A549 (cell line): ENCODE results near the gene UNC5C. TPM values are rescaled to one million over a fixed set of nuclear protein-coding genes. Genes with fewer than 3 reads are reported as not detected.

Experiments used
- ATAC-seq, 2 experiments: fragments of 200-7000 bp in 1 of 2; fragments of >200 bp in 1 of 2; cut with Nextera tagmentation in 1 of 2; cut with Tn5 transposase in 1 of 2; 3 replicates each; pipeline versions ENCODE4 v1.8.0 to v1.9.1; 2018 to 2020; ENCODE audit warnings: mild to moderate bottlenecking in 1 of 2, moderate library complexity in 1 of 2
- CTCF ChIA-PET: fragments of 300-600 bp; sonication (Branson Sonifier 250); formaldehyde crosslinking; extraction: SDS; loops from one replicate; lab custom pipeline; 2021; ENCODE audit warnings: antibody characterized with exemption, inconsistent platforms; lab: Yijun Ruan, JAX
- POLR2A ChIA-PET: fragments of 350-600 bp; formaldehyde crosslinking; extraction: SDS; loops from one replicate; lab custom pipeline; 2021; ENCODE audit warnings: antibody characterized with exemption, inconsistent platforms; lab: Yijun Ruan, JAX
- DNase-seq, 2 experiments: peaks; one replicate each; pipeline versions ENCODE4 v3.0.0 to v3.0.0-alpha.2; 2011 to 2016; ENCODE audit warnings: low read depth in 1 of 2, low spot score in 1 of 2
- FAIRE-seq: peaks from 2 replicates; lab custom pipeline; 2011; peaks lifted over from hg19 to GRCh38; lab: Jason Lieb, UNC
- H3K27ac ChIP-seq, 2 experiments: fragments of >200 bp; sonication (Bioruptor Twin); formaldehyde crosslinking; 3 replicates each; pipeline ENCODE4 v1.5.1; 2016 to 2017
- H3K4me1 ChIP-seq: fragments of >200 bp; sonication (Bioruptor Twin); formaldehyde crosslinking; 3 replicates; pipeline ENCODE4 v1.6.1; 2016
- H3K4me2 ChIP-seq: fragments of >200 bp; sonication (Bioruptor Twin); formaldehyde crosslinking; 3 replicates; pipeline ENCODE4 v1.6.1; 2016
- H3K4me3 ChIP-seq: fragments of >200 bp; sonication (Bioruptor Twin); formaldehyde crosslinking; 3 replicates; pipeline ENCODE4 v1.5.1; 2016
- H3K9me3 ChIP-seq: fragments of >200 bp; sonication (Bioruptor Twin); formaldehyde crosslinking; 3 replicates; pipeline ENCODE4 v1.6.1; 2016
- CBX2 ChIP-seq: fragments of 200-600 bp; sonication (generic); IDR thresholded peaks from 2 replicates; pipeline ENCODE4 v1.6.1; 2016; ENCODE audit warnings: low read depth, mild to moderate bottlenecking, borderline replicate concordance
- CBX8 ChIP-seq: fragments of 200-600 bp; sonication (generic); IDR thresholded peaks from 2 replicates; pipeline ENCODE4 v1.6.1; 2016
- CHD2 ChIP-seq: fragments of 150-350 bp; IDR thresholded peaks from 2 replicates; pipeline ENCODE4 v1.6.1; 2014; ENCODE audit warnings: low read length; ENCODE audit not compliant: partially characterized antibody
- EHMT2 ChIP-seq: fragments of 200-600 bp; sonication (generic); IDR thresholded peaks from 2 replicates; pipeline ENCODE4 v1.6.1; 2016; ENCODE audit warnings: antibody characterized with exemption, low read depth, mild to moderate bottlenecking, moderate library complexity
- EP300 ChIP-seq, 2 experiments: fragments of >200 bp; sonication (Bioruptor Twin); formaldehyde crosslinking; IDR thresholded peaks; 2 replicates in 1 of 2; 3 replicates in 1 of 2; pipeline ENCODE4 v1.6.1; 2016 to 2017
- FOSL2 ChIP-seq, 2 experiments: fragments of 450-650 bp in 1 of 2; fragments of >200 bp in 1 of 2; sonication (Bioruptor Twin) in 1 of 2; formaldehyde crosslinking; IDR thresholded peaks; 2 replicates each; pipeline versions ENCODE4 v1.5.0 to v1.6.1; 2016 to 2020; ENCODE audit warnings: mild to moderate bottlenecking in 1 of 2, moderate library complexity in 1 of 2
- FOXS1 ChIP-seq: fragments of 250-450 bp; sonication (Bioruptor Pico); IDR thresholded peaks from 2 replicates; pipeline ENCODE4 v1.5.0; 2020; ENCODE audit warnings: mild to moderate bottlenecking, moderate library complexity
- GATA3 ChIP-seq: IDR thresholded peaks from 2 replicates; pipeline ENCODE4 v1.6.1; 2012; ENCODE audit warnings: borderline replicate concordance
- HDAC2 ChIP-seq: fragments of 200-600 bp; sonication (generic); IDR thresholded peaks from 2 replicates; pipeline ENCODE4 v1.6.1; 2016
- JUN ChIP-seq, 2 experiments: fragments of >200 bp; sonication (Bioruptor Twin); formaldehyde crosslinking; IDR thresholded peaks; 2 replicates in 1 of 2; 3 replicates in 1 of 2; pipeline ENCODE4 v1.6.1; 2016 to 2017
- KDM5A ChIP-seq: fragments of 200-600 bp; sonication (generic); IDR thresholded peaks from 2 replicates; pipeline ENCODE4 v1.6.1; 2016; ENCODE audit warnings: antibody characterized with exemption, mild to moderate bottlenecking
- NFE2L2 ChIP-seq: fragments of 150-350 bp; conservative IDR thresholded peaks from 2 replicates; pipeline ENCODE4 v1.6.1; 2014; ENCODE audit warnings: low read length
- NR3C1 ChIP-seq: fragments of >200 bp; sonication (Bioruptor Twin); formaldehyde crosslinking; IDR thresholded peaks from 3 replicates; pipeline ENCODE4 v1.6.1; 2017
- POLR2A ChIP-seq: IDR thresholded peaks from 2 replicates; pipeline ENCODE4 v1.6.1; 2012; ENCODE audit warnings: mild to moderate bottlenecking, low read length
- POLR2AphosphoS2 ChIP-seq: conservative IDR thresholded peaks from 2 replicates; pipeline ENCODE4 v1.6.1; 2012; ENCODE audit warnings: low read length, improper control_type of control experiment, inconsistent platforms
- RARB ChIP-seq: fragments of 250-450 bp; sonication (Bioruptor Pico); IDR thresholded peaks from 2 replicates; pipeline ENCODE4 v1.8.0; 2021; ENCODE audit warnings: mild to moderate bottlenecking, moderate library complexity
- SMC3 ChIP-seq: fragments of >200 bp; sonication (Bioruptor Twin); formaldehyde crosslinking; IDR thresholded peaks from 3 replicates; pipeline ENCODE4 v1.6.1; 2018; ENCODE audit warnings: inconsistent platforms
- SREBF2 ChIP-seq: fragments of 450-650 bp; IDR thresholded peaks from 2 replicates; pipeline ENCODE4 v1.6.1; 2014; ENCODE audit warnings: mild to moderate bottlenecking, moderate library complexity
- TP53 ChIP-seq: fragments of 250-450 bp; sonication (Bioruptor Pico); IDR thresholded peaks from 2 replicates; pipeline ENCODE4 v1.5.0; 2021; ENCODE audit warnings: mild to moderate bottlenecking, moderate library complexity
- ZC3H11A ChIP-seq: fragments of 450-650 bp; IDR thresholded peaks from 2 replicates; pipeline ENCODE4 v1.6.1; 2014; ENCODE audit warnings: antibody characterized with exemption, mild to moderate bottlenecking
- ZNF302 ChIP-seq: fragments of 250-450 bp; sonication (Bioruptor Pico); IDR thresholded peaks from 2 replicates; pipeline ENCODE4 v1.9.0; 2021; ENCODE audit warnings: inconsistent platforms, mild to moderate bottlenecking, moderate library complexity
- WGBS: methylation state at CpG from one replicate; pipeline ENCODE4 v1.1.6; 2017; ENCODE audit errors: missing lambda C conversion rate; 5-methylcytosine and 5-hydroxymethylcytosine counted together
- polyA plus RNA-seq, 4 experiments: library from polyadenylated mRNA; depleted of rRNA in 3 of 4; stranded (reverse); fragments of >200 nt; fragmentation: RNase III in 1 of 4; extraction: RNeasy Plus Mini Kit Qiagen cat#74134 plus additional on column Dnase treatment in 1 of 4; gene quantifications; 2 replicates in 3 of 4; 3 replicates in 1 of 4; pipeline ENCODE4 v1.2.3, GENCODE V29; 2011 to 2017
- TF ChIP-seq, protein P1 (sequence below): fragments of 150-350 bp; IDR thresholded peaks from 2 replicates; pipeline ENCODE4 v1.6.1; 2014; ENCODE audit warnings: low read depth, mild to moderate bottlenecking, low read length
- TF ChIP-seq, protein P2 (sequence below): IDR thresholded peaks from 2 replicates; pipeline ENCODE4 v1.6.1; 2012; ENCODE audit warnings: low read depth, borderline replicate concordance
- TF ChIP-seq, protein P3 (sequence below): IDR thresholded peaks from 2 replicates; pipeline ENCODE4 v1.6.1; 2012
- TF ChIP-seq, protein P4 (sequence below): fragments of 250-450 bp; sonication (Bioruptor Pico); IDR thresholded peaks from 2 replicates; pipeline ENCODE4 v1.5.0; 2020; ENCODE audit warnings: low read depth, mild to moderate bottlenecking, moderate library complexity

The UNC5C gene
- polyA plus RNA-seq, 2 of the 4 experiments (the other 2 are of a cell fraction), result 0.13 TPM; not detected in 1

DNA sequence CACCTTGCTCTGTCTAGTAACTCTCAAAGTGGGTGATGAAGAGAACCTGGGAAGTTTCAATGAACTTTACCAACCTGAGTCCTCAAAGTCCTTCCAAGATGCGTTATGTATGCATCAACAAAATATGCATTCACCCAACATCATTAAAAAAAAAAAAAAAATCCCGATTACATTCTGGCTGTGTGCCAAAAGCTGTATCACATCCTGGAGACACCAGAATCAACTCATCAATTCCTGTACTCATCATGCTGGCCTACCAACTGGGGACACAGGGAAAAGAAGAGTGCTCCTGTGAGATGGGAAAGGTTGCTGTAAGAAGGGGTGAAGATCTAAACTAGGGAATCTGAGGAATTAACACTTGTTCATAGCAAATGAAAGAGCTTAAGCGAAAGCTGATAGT is 16.5 kb downstream of the UNC5C start:
- Histone ChIP-seq H3K9me3 (no peaks in the 10 kb centered on the region), H3K27ac (no peak overlapping the region), H3K4me1 (no peaks in the 10 kb centered on the region), H3K4me2 (no peak overlapping the region), H3K4me3 (no peak overlapping the region)
- ChIA-PET CTCF (interaction anchor here (1.1 kb wide), 1 partner anchor 15 kb away, joined by 3 read pairs; no protein-coding TSS in a partner anchor), POLR2A (no interaction called here)
- TF ChIP-seq POLR2A (no peak), GATA3 (no peak), POLR2AphosphoS2 (no peak), FOXS1 (CRISPR knock-in tag) (no peak), FOSL2 (IDR thresholded peaks at IDR 0.05) (no peak), FOSL2 (CRISPR knock-in tag; IDR thresholded peaks at IDR 0.05) (no peak), SREBF2 (no peak), ZC3H11A (no peak), NFE2L2 (no peak), ZNF302 (CRISPR knock-in tag) (no peak), HDAC2 (no peak), TP53 (CRISPR knock-in tag) (no peak), EP300 (IDR thresholded peaks at IDR 0.05) (no peak), EHMT2 (no peak)
- TF ChIP-seq, protein P1, sequence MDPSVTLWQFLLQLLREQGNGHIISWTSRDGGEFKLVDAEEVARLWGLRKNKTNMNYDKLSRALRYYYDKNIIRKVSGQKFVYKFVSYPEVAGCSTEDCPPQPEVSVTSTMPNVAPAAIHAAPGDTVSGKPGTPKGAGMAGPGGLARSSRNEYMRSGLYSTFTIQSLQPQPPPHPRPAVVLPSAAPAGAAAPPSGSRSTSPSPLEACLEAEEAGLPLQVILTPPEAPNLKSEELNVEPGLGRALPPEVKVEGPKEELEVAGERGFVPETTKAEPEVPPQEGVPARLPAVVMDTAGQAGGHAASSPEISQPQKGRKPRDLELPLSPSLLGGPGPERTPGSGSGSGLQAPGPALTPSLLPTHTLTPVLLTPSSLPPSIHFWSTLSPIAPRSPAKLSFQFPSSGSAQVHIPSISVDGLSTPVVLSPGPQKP, result no peak
- TF ChIP-seq, protein P2, sequence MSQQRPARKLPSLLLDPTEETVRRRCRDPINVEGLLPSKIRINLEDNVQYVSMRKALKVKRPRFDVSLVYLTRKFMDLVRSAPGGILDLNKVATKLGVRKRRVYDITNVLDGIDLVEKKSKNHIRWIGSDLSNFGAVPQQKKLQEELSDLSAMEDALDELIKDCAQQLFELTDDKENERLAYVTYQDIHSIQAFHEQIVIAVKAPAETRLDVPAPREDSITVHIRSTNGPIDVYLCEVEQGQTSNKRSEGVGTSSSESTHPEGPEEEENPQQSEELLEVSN, result no peak
- ATAC-seq, result no peak
- FAIRE-seq, result no peak
- no peak for DNase-seq
- WGBS, result 82% methylated on average over 3 of the region's 3 CpGs

DNA sequence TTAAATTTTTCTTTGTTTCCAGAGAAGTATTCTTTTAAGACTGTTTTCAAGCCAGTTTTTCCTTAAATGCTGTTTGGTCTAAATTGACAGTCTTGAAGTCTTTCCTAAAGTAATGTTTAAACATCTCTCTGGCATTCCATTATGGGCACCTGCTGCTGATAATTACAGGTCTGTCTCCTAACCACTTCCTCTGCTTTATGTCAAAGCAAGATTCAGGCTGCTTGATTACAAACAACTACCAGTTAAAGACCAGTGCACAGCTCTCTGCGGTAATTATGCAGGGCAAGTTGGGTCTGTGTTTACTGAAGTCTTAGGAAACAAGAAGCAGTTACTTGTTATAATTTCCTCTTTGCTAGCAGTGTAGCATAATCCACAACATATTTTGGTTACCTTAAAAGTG is 17.6 kb downstream of the UNC5C start:
- Histone ChIP-seq H3K4me3 (no peak overlapping the region), H3K27ac (no peak overlapping the region), H3K4me2 (no peak overlapping the region), H3K4me1 (no peaks in the 10 kb centered on the region), H3K9me3 (no peaks in the 10 kb centered on the region)
- FAIRE-seq (no peak), DNase-seq (no peak), ATAC-seq (no peak)
- CTCF ChIA-PET, result no interaction called here
- POLR2A ChIA-PET, result no interaction called here
- TF ChIP-seq NR3C1 (no peak), CHD2 (no peak), CBX2 (no peak), RARB (no peak), POLR2A (no peak), FOSL2 (IDR thresholded peaks at IDR 0.05) (no peak), FOSL2 (CRISPR knock-in tag; IDR thresholded peaks at IDR 0.05) (no peak), JUN (IDR thresholded peaks at IDR 0.05) (no peak), FOXS1 (CRISPR knock-in tag) (no peak), KDM5A (no peak), SMC3 (no peak), ZC3H11A (no peak), ZNF302 (CRISPR knock-in tag) (no peak), CBX8 (no peak)
- TF ChIP-seq, protein P1, result no peak
- TF ChIP-seq, protein P3, sequence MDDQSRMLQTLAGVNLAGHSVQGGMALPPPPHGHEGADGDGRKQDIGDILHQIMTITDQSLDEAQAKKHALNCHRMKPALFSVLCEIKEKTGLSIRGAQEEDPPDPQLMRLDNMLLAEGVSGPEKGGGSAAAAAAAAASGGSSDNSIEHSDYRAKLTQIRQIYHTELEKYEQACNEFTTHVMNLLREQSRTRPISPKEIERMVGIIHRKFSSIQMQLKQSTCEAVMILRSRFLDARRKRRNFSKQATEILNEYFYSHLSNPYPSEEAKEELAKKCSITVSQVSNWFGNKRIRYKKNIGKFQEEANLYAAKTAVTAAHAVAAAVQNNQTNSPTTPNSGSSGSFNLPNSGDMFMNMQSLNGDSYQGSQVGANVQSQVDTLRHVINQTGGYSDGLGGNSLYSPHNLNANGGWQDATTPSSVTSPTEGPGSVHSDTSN, result no peak
- TF ChIP-seq, protein P4, sequence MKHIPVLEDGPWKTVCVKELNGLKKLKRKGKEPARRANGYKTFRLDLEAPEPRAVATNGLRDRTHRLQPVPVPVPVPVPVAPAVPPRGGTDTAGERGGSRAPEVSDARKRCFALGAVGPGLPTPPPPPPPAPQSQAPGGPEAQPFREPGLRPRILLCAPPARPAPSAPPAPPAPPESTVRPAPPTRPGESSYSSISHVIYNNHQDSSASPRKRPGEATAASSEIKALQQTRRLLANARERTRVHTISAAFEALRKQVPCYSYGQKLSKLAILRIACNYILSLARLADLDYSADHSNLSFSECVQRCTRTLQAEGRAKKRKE (CRISPR knock-in tag), result no peak
- TF ChIP-seq, all 56 proteins: peak for 0
- WGBS, result 92% methylated on average over 1 of the region's 1 CpG
